NOMO-1 (cell line): ENCODE measurements around the gene STEAP4.

Experiments used
- DNase-seq, 2 experiments: peaks; one replicate each; lab custom pipeline; 2025; ENCODE audit not compliant: unreplicated experiment in 2 of 2; lab: John Stamatoyannopoulos, UW

Gene STEAP4

DNA sequence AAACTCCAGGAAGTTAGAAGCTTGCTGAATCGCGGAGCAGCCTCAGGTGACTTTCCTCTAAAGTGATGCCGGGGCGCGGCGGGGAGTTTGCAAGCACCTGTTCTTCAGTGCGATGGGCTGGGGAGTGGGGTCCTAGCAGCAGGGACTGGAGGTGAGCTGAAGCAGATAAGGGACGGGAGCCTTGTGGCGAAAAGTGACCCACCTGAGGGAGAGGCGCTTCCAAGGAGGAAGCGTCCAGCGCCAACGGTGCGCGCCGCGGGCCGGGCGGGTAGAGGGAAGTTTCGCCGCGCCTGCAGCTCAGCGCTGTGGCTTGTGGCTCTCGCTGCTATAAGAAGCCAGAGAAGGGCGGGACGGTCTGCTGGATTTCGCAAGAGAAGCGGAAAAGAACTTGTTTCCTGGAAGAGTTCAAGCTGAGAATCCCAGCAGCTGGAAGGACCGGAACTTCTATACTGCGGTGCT is at the start of gene STEAP4:
TSS of gene STEAP4 (minus strand) at position 305 of the 459 bp plus-strand sequence. CDS start 22,625 bp downstream, outside the sequence.
- DNase-seq, result peak; percentile 95

DNA sequence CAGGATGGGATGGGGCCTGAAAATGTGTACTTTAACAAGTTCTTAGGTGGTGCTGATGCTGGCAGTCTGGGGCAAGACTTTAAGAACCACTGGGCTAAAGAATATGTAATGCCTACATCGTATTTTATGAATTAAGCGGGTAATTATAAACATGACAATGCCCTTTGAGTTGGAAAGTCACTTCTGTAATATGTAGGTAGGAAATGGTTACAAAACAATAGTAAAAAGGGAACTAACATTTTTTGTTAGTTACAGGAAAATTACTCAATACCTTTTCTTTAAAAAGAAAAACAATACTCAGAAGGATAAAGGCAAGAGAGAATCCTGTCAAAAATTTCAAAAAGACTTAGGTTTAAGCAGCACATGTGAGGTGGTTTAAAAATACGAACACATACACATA is 48.3 kb upstream of the STEAP4 start:
- DNase-seq, result peak; percentile 87 to 100

DNA sequence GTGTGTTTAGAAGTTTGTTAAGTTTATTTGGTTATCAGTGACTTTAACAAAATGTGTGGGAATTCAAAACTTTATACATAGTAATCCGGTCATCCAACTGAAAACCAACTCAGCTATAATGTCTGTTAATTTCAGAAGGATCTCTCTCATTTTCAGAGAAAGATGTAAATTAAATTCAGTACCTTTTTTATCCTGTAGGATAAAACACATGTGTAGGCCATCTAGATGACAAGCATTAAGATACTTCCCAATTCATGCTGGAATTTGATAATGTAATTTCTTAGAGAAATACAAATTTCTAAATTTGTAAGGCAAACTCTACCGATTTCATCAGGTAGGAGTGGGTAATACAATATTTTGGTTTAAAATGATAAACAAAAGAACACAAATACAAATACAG is 43.4 kb upstream of the STEAP4 start:
- no peak for DNase-seq

DNA sequence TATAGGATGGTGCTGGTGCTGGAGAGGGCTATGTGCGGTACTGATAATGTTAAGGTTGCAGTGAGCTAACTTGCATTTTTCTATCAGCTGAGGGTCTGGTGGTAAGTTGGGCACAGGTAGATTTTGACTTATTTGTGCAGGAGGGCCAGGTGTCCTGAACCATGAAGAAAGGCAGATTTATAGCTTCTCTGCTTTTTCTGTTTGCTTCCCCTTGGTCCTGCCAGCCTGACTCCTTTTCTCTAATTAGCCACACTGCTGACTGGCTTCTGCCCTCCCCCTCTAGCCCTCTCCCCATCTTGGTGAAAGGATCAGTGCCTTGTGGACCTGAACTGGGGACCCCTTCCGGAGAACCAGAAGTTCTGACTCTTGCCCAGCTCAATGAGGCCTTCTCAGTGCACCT is 40.8 kb upstream of the STEAP4 start:
- no peak for DNase-seq

DNA sequence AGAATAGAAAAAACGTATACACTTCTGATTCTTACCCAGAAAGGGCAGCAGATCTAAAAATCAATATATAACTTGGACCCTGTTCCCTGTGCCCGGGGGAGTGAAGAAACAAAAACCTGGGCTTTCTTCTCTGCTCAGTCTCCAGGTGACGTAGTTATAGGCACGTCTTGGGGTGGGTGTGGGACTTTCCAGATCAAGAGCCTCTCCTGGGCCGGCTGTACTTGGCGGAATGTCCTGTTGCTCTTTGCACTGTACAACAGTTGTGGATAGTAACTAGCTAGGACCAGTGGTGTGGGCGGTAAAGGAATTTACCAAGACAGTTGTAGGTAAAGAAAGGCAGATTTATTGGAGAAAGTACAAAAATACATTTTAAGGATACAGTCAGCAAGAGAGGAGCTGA is 40.4 kb upstream of the STEAP4 start:
- DNase-seq, result no peak

DNA sequence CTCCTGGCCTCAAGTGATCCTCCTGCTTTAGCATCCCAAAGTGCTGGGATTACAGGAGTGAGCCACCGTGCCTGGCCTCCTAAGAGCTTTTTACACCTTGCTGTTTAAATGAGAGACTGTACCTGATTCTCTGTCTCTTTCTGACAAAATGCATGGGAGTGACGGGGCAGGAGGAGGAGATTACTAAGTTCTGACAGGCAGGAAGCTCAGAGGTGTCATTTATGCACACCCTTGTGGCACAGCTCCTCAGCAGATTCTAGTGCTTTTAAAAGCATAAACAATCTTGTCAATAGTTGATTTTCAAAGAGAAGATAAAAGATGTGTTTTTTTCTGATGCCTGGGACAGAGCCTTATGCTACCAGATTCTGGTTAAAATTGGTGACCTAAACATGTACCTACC is 39.7 kb upstream of the STEAP4 start:
- no peak for DNase-seq

DNA sequence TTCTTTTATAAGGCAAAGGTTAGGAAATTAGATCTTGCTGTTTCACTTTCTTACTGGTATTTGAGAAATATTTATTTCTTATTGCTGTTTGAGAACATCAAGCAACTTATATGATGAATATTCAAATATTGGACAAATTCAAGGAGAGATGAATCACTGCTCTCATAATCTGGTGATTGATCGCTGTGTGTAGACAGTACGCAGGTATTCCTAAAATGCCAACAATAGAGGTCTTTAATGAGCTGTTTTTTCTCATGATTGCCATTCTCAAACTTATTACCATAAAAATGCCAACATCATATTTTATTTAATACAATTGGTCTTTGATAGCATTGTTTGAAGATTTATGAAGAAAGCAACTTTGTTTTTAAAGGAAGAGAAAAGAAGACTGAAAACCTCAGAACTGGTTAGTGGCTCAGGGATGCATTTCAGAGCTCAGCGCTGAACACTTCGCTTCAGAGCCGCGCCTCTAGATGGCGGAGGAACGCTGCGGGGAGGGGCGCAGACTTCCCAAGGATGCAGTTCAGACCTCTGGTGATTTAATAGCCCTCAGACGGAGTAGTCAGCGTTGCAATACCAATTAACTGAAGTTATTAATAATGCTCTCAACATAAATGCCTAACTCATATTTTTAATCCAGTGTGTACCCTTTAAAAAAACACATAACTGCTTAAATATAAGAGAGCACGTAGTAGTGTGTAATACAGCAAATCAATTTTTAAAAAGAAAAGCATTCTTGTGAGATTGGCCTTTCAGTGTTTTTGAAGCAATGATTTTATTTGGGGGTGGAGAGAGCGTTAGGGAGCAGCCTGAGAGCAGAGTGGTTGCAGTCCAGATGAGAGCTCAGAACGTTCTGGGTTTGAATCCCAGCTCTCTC is 38.5 kb upstream of the STEAP4 start:
- peak; percentile 71 to 77 for DNase-seq

DNA sequence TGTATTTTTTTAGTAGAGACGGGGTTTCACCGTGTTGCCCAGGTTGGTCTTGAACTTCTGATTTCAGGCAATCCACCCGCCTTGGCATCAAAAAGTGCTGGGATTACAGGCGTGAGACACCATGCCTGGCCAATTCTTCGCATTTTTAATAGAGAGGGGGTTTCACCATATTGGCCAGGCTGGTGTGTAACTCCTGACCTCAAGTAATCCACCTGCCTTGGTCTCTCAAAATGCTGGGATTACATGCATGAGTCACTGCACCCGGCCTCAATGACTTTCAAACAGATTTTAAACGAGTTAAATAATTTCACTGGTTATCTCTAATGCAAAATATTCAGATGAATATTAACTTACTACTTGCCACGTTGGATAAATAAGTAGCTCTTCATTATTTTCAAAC is 37.6 kb upstream of the STEAP4 start:
- DNase-seq, result no peak

DNA sequence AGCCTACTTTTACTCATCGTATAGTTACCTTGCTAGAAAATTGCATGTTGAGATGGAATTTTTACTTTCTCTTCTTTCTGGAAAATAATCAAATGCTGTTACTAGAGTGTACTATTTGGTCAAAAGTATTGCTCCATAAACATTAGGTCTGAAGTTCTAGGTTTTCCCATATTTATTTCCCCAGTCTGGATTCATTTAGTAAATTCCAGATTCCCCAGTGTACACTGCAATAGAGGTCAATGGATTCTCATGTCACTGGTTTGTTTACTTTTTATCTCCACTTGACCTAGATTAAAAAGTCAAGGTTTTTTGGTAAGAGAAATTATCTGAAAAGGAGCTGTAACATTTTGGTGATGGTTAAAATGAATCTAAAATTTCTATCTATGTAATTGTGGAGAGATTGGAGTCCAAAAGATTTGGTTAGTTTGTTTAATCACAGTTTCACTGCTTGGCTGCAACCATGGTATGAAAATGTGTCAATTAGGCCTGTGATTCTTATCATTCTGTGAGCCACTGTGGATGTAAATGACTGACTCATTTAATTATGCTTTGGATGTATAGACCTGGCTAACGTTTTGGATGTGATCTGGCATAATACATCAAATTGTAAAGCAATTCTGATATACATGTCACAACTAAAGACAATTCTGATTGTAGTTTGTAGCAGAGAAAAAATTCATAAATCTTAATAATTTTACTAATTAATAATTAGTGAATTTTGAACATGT is 32.7 kb upstream of the STEAP4 start:
- DNase-seq, result no peak

DNA sequence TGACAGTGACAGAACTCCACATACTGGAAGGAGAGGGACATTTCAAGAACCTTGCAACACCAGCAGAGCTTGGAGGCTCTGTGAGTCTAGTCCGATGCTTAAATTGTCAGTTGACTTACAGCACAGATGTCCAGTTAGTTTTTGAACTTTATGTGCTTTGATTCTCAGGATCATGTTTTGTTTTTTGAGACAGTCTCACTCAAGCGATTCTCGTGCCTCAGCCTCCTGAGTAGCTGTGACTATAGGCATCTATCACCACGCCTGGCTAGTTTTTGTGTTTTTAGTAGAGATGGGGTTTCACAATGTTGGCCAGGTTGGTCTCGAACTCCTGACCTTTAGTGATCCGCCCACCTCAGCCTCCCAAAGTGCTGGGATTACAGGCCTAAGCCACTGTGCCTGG is 31.8 kb upstream of the STEAP4 start:
- DNase-seq, result no peak

DNA sequence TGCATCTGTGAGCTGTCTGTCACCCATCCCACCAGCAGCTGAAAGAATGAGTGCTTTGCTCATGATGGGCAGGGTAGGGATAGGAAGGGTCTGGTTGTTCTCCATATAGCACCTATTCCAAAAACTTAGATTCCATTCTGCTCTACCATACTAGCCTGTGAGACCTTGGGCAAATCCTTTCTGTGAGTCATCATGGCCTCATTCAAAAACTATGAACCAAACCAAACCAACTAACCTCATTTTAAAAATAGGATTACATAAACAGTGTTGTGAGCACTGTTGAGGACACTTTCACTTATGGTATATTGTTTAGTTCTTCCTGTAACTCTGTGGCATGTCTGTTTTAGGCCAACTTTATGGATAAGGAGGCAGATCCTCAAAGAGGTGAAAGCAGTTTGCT is 30.9 kb upstream of the STEAP4 start:
- peak in 1 of 2 experiments; percentile 48 for DNase-seq

DNA sequence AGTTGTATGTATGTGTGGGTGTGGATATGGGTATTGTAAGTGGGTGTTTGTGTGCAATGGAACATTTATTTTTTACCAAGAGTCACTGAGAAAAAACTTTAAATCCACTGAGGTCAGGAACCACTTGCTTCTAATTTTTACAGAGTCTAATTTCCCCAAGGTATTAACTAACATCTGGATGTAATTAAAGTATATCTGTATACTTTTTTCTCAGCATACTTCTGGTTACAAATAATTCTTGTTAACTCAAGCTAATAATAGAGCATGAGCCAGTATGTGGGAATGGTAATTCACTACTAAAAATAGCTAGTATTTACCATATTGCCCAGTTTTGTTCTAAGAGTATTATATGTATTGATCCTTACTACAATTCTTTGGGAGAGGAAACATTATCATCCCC is 24.6 kb upstream of the STEAP4 start:
- no peak for DNase-seq

DNA sequence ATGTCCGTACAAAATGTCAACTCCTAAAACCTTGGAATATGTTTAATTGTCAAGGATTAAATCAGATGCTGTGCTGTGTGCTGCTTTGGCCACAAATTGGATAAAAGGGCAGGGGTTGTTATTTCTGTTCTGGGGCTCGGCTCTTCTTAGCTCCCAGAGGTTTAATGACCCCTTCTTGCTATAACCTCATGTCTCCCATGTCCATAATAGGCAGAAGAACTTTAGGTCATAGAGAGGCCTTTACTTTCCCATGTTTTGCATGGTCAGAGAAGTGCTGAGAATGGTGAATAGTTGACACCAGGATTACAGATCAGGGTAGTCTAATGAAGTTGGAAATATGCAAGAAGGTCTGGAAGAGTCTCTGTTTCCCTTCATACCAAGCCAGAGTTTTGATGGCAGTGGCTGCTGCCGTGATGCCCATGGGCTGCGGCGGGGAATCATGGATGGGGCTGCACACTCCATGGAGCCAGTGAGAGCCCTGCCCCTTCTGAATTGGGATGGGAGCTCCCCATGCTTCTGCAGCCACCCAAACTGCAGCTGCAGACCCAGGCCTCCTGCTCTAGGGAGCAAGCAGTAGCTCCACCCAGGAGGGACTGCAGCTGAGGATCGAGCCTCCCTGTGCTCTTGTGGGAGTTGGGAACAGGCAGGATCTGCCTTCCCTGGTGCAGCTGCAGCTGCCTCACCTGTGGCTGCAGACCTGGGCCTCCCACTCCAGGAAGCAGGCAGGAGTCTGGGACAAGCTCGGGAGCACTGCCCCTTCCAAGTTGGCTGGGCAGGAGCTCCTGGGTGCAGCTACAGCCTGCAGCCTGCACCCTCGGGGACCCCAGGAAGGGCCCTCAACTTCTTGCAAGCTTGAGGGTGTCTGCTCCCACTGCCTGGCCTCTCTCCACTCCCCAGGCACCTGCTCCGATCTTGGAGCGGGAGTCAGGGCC is 23.1 kb upstream of the STEAP4 start:
- DNase-seq, result no peak

DNA sequence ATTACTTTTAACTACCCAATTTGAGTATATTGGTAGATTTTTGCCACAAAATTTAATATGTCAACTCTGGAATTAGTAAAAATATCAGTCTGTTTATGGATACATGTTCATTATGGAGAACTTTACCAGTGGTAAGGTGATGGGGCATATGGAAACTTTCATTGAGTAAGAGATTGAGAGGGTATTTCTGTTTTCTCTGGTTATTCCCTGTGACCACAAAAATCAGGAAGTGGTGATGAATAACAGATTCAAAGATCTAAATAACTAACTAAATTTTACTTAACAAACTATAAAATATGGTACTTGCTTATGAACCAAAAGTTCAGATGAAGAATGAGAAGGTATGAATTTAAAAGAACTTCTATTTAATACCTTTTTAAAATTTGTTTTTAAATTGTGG is 22.1 kb upstream of the STEAP4 start:
- peak; percentile 75 to 98 for DNase-seq

DNA sequence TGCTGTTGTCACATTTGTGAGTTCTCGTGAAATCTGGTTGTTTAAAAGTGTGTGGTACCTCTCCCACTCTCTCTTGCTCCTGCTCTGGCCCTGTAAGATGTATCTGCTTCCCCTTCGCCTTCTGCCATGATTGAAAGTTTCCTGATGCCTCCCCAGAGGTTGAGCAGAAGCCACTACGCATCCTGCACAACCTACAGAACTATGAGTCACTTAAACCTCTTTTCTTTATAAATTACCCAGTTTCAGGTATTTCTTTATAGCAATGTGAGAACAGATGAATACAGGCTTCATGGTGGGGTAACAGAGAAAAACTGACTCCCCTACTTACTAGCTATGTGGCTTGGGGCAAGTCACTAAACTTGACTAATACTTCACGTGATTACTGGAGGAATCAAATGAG is 18.0 kb upstream of the STEAP4 start:
- DNase-seq, result no peak

DNA sequence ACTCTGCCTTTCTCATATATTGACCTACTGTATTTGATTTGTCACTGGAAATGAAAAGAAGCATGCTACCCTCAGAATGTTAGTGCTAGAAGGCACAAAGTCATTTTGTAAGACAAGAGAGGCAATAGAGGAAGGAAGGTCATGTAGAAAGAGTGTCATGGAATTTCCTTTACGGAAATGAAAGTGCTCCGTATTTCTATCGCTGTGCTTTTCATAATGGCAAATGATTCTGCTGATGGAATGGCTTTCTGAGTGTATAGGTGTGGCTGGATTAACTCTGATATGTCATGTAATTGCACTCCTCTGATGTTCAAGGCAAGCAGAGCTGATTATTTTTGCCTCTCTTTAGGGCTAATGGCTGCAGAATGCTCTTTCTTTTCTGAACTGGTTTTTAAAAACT is 15.5 kb upstream of the STEAP4 start:
- DNase-seq, result peak; percentile 91 to 100

DNA sequence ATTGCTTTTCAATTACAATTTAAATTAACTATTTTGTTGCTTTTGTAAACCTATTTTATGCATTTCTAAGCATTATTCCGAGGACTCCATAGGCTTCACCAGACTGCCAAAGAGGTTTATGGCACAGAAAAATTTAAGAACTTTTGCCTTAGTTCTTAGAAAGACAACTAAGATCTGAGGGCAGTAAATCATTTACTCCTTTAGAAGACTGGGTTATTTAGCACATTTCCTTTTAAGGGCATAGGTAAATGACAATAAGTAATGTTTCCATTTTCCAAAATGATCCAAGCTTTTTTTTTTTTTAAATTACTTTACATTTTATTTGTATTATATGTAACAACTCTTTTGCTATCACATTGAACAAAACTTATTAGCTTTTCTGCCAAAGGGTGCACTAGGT is 15.0 kb upstream of the STEAP4 start:
- no peak for DNase-seq

DNA sequence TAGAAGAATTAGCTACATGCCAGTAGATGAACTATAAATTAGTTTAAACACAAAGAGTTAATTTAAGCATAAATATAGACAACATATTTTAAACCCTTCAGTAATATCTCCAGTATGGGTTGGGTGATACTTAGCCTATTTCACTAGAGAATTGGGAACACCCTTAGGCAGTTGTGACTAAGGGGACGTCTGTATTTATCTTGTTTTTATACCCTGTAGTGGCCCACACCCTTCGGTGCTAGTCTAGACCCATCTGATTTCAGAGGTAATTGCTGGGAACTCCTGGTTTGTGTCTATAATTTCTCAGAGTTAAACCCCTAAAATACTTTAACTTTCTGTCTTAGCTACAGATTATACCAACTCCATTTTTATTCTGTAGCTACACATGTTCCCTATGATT is 11.5 kb upstream of the STEAP4 start:
- DNase-seq, result no peak

DNA sequence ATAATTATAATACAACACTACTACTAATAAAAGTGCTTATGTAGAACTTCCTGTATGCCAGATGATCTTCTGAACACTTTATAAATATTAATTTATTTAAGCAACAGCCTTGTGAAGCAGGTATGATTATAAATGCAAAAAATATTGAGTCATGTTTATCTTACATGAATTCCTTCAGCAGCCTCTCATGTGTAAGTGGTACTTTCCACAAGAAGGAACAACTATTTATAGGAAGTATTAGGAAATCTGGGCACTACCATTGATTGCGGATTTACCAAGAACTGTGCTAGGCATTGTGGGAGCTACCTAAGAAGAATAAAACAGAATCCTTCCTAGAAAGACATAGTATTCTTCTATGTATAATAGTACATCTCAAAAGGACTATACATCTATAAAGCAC is 10.7 kb upstream of the STEAP4 start:
- peak in 1 of 2 experiments; percentile 54 for DNase-seq

DNA sequence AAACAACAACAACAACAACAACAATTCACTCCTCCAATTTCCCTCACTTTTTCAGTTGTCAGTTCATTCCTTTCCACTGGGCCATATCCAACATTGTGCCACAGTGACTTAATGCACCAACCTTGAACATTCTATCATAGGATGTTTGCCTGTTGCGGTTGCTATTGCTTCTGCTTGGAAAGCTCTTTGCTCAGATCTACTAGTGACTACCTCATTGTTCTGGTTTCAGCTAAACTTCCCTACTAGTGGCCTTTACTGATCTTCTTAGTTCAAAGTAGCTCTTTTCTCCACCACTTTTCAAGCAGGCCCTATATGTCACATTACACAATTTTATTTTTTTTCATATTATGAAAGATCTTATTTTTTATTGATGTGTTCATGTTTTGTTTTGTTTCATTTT is 9.8 kb upstream of the STEAP4 start:
- no peak for DNase-seq

DNA sequence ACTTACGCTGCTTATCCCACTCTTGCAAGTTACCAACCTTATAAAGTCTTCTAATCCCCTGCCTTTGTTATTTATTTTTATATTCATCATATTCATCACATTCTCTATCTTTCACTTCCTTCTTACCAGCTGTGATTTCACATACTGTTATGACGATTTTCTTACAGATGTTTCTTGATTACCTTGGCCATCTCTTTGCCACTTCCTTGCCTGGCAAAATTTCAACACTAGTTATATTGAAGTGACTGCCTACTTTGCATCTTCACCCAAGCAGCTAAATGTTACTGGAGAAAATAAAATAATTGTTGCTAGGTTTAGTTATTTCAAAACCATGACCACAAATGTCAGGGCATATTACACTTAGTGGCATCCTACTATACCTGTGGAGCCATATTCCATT is 8.8 kb upstream of the STEAP4 start:
- peak; percentile 69 to 90 for DNase-seq
